ENCODE results near the gene C6orf136. TPM values are rescaled to one million over a fixed set of nuclear protein-coding genes. Genes with fewer than 3 reads are reported as not detected.

C6orf136 gene
- total and polyA plus RNA-seq, 8 donors = 7.3 to 126 (median 23.4) TPM

- peaks cover 37 to 66% (median 51%) of the 10 kb centered on the region in 4 donors for H3K36me3 ChIP-seq
- H3K4me3 ChIP-seq = no peak overlapping the region
- H3K9me3 ChIP-seq = no peaks in the 10 kb centered on the region
- H3K27me3 ChIP-seq = no peaks in the 10 kb centered on the region
- peaks cover 0 to 21% (median 0%) of the 10 kb centered on the region in 4 donors for H3K4me1 ChIP-seq
- no peak for TF ChIP-seq CTCF (IDR thresholded peaks at IDR 0.05)
- TF ChIP-seq POLR2AphosphoS5 (IDR thresholded peaks at IDR 0.05) = no peak
- no peak for TF ChIP-seq POLR2A (IDR thresholded peaks at IDR 0.05)
- TF ChIP-seq EP300 (IDR thresholded peaks at IDR 0.05) = no peak
- 66 to 74% (median 69%) methylated on average over 13 of the region's 13 CpGs for WGBS, 5 donors
- intact Hi-C loops (cut with DNase I; ENCODE audit: low total_unique reads) = loop anchor here (10.0 kb wide), 1 partner anchor 55 kb away; no protein-coding TSS in a partner anchor
- no peak for DNase-seq
- H3K27ac ChIP-seq = no peak overlapping the region
These were observed 47.2 kb upstream of the C6orf136 start for GRCh38 chr6:30599625-30600324.

GRCh38 chr6:30600451-30600961, 46.4 kb upstream of the C6orf136 start:
- peaks cover 45 to 66% (median 53%) of the 10 kb centered on the region in 4 donors for H3K36me3 ChIP-seq

GRCh38 chr6:30601436-30601814, 45.5 kb upstream of the C6orf136 start:
- 63 to 70% (median 69%) methylated on average over 6 of the region's 6 CpGs for WGBS, 5 donors
- peak in 1 of 3 donors; percentile 8 for TF ChIP-seq POLR2AphosphoS5 (IDR thresholded peaks at IDR 0.05)
- no peak for TF ChIP-seq CTCF (IDR thresholded peaks at IDR 0.05)
- TF ChIP-seq EP300 (IDR thresholded peaks at IDR 0.05) = no peak
- TF ChIP-seq POLR2A (IDR thresholded peaks at IDR 0.05) = no peak
- Histone ChIP-seq H3K27ac (no peak overlapping the region), H3K4me1 (peaks cover 0 to 21% (median 0%) of the 10 kb centered on the region in 4 donors), H3K9me3 (no peaks in the 10 kb centered on the region), H3K27me3 (no peaks in the 10 kb centered on the region), H3K4me3 (no peak overlapping the region), H3K36me3 (peaks cover 54 to 75% (median 62%) of the 10 kb centered on the region in 4 donors)
- intact Hi-C loops (cut with DNase I; ENCODE audit: low total_unique reads) = no loop called here
- DNase-seq = no peak

More at GRCh38 chr6:30600451-30600961, 46.4 kb upstream of the C6orf136 start:
- peaks cover 0 to 21% (median 0%) of the 10 kb centered on the region in 4 donors for H3K4me1 ChIP-seq
- no peaks in the 10 kb centered on the region for H3K9me3 ChIP-seq
- H3K27me3 ChIP-seq = no peaks in the 10 kb centered on the region
- no peak overlapping the region for H3K4me3 ChIP-seq
- no peak for TF ChIP-seq POLR2A (IDR thresholded peaks at IDR 0.05)
- TF ChIP-seq CTCF (IDR thresholded peaks at IDR 0.05) = no peak
- TF ChIP-seq EP300 (IDR thresholded peaks at IDR 0.05) = no peak
- TF ChIP-seq POLR2AphosphoS5 (IDR thresholded peaks at IDR 0.05) = no peak
- peak; percentile 28 to 42 for DNase-seq
- intact Hi-C loops (cut with DNase I; ENCODE audit: low total_unique reads) = no loop called here
- no peak overlapping the region for H3K27ac ChIP-seq
- 55 to 75% (median 67%) methylated on average over 9 to 10 of the region's 10 CpGs for WGBS, 5 donors

GRCh38 chr6:30601815-30602641, 44.9 kb upstream of the C6orf136 start:
- no peak overlapping the region for H3K4me3 ChIP-seq
- intact Hi-C loops (cut with DNase I; ENCODE audit: low total_unique reads) = no loop called here
- no peaks in the 10 kb centered on the region for H3K9me3 ChIP-seq
- no peaks in the 10 kb centered on the region for H3K27me3 ChIP-seq
- DNase-seq = no peak
- H3K27ac ChIP-seq = no peak overlapping the region
- WGBS, 5 donors = 89 to 93% (median 89%) methylated on average over 28 to 39 of the region's 39 CpGs
- TF ChIP-seq EP300 (IDR thresholded peaks at IDR 0.05) = no peak
- TF ChIP-seq POLR2A (IDR thresholded peaks at IDR 0.05) = no peak
- no peak for TF ChIP-seq CTCF (IDR thresholded peaks at IDR 0.05)
- peak in 2 of 3 donors; percentile 1 to 9 for TF ChIP-seq POLR2AphosphoS5 (IDR thresholded peaks at IDR 0.05)
- peaks cover 0 to 21% (median 0%) of the 10 kb centered on the region in 4 donors for H3K4me1 ChIP-seq
- peaks cover 60 to 76% (median 68%) of the 10 kb centered on the region in 4 donors for H3K36me3 ChIP-seq

Data from stomach (tissue), 9 donors.